Measurements from ENCODE around the gene AGBL1.

- TF ChIP-seq TAF1 (IDR thresholded peaks at IDR 0.05; ENCODE audit: borderline replicate concordance, insufficient read depth, low read length) (no peak), POLR2AphosphoS5 (IDR thresholded peaks at IDR 0.05; ENCODE audit: low read depth, low read length) (no peak)
Observed at GRCh38 chr15:86377914-86378313, 298.2 kb downstream of the AGBL1 start.

Data from PFSK-1 (cell line).